ENCODE data around the gene MAP3K19. TPM values are rescaled to one million over a fixed set of nuclear protein-coding genes. Genes with fewer than 3 reads are reported as not detected.
"Not testable (repeated sequence)": the region's sequence is repeated elsewhere in the genome, so short reads cannot be mapped to it uniquely, and the experiment has no call there.

The MAP3K19 gene
- total RNA-seq, 6 donors from 2014 or later = 0.34 to 45.7 (median 3.5) TPM

DNA sequence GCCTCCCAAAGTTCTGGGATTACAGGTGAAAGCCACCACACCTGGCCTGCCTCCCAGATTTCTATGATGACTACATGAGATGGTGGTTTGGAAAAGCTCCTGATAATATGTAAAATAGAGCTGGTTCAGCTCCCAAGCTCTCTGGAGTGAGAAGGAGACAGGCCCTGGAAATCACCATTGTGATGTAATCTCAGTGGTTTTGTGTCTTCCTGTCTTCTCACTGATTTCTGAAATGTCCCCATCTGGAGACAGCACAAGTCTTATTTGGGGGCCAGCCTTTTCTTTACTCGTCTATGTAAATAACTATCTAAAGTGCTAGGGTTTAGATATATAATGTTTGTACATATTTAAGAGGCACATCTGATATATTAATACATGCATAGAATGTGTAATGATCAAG, 64.6 kb downstream of the MAP3K19 start:
- Histone ChIP-seq H3K27me3 (no peaks in the 10 kb centered on the region), H3K9me3 (peaks cover 0 to 3% (median 0%) of the 10 kb centered on the region in 4 donors), H3K4me3 (no peak overlapping the region), H3K36me3 (no peaks in the 10 kb centered on the region), H3K4me1 (no peaks in the 10 kb centered on the region), H3K27ac (no peak overlapping the region)
- ATAC-seq (ENCODE audit: low FRiP score in 2 of 2) (no peak), DNase-seq (no peak)
- WGBS, 2 donors = 58 to 61% methylated on average over 1 of the region's 1 CpG
- TF ChIP-seq EP300 (IDR thresholded peaks at IDR 0.05) = no peak
- TF ChIP-seq POLR2AphosphoS5 (IDR thresholded peaks at IDR 0.05) = no peak
- TF ChIP-seq, protein P1, sequence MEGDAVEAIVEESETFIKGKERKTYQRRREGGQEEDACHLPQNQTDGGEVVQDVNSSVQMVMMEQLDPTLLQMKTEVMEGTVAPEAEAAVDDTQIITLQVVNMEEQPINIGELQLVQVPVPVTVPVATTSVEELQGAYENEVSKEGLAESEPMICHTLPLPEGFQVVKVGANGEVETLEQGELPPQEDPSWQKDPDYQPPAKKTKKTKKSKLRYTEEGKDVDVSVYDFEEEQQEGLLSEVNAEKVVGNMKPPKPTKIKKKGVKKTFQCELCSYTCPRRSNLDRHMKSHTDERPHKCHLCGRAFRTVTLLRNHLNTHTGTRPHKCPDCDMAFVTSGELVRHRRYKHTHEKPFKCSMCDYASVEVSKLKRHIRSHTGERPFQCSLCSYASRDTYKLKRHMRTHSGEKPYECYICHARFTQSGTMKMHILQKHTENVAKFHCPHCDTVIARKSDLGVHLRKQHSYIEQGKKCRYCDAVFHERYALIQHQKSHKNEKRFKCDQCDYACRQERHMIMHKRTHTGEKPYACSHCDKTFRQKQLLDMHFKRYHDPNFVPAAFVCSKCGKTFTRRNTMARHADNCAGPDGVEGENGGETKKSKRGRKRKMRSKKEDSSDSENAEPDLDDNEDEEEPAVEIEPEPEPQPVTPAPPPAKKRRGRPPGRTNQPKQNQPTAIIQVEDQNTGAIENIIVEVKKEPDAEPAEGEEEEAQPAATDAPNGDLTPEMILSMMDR (IDR thresholded peaks at IDR 0.05) = no peak

DNA sequence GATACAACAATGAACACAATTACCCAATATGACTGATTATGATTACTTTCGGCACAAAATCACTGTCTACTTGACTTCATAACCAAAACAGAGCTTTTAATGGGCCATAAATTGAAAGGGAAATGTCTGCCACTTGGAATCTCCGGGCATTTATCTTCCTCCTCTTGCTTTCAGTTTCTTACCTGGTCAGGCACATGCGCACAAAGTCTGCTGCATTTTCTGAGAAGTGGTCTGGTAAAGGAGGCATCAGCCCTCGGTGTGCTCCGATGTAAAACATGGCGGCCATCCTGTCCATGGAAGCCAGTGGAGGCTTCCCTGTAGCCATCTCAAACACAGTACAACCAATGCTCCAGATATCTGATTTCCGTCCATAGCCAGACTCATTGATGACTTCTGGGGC, 66.6 kb downstream of the MAP3K19 start:
- H3K9me3 ChIP-seq = peaks cover 0 to 3% (median 0%) of the 10 kb centered on the region in 4 donors
- ATAC-seq (ENCODE audit: low FRiP score in 2 of 2) (no peak), DNase-seq (no peak)
- no peaks in the 10 kb centered on the region for H3K27me3 ChIP-seq
- TF ChIP-seq, protein P1 (IDR thresholded peaks at IDR 0.05) = no peak
- TF ChIP-seq POLR2A (IDR thresholded peaks at IDR 0.05) (no peak), EP300 (IDR thresholded peaks at IDR 0.05) (no peak), POLR2AphosphoS5 (IDR thresholded peaks at IDR 0.05) (no peak)
- H3K36me3 ChIP-seq = no peaks in the 10 kb centered on the region
- no peak overlapping the region for H3K27ac ChIP-seq
- no peaks in the 10 kb centered on the region for H3K4me1 ChIP-seq
- WGBS, 2 donors = 94 to 96% methylated on average over 6 to 7 of the region's 7 CpGs
- no peak overlapping the region for H3K4me3 ChIP-seq

- ATAC-seq (ENCODE audit: low FRiP score in 2 of 2) (no peak), DNase-seq (no peak)
- 79 to 82% methylated on average over 4 of the region's 4 CpGs for WGBS, 2 donors
- Histone ChIP-seq H3K27me3 (no peaks in the 10 kb centered on the region), H3K4me1 (no peaks in the 10 kb centered on the region), H3K9me3 (peaks cover 2 to 9% (median 5%) of the 10 kb centered on the region in 4 donors), H3K27ac (no peak overlapping the region), H3K36me3 (no peaks in the 10 kb centered on the region), H3K4me3 (no peak overlapping the region)
- TF ChIP-seq EP300 (IDR thresholded peaks at IDR 0.05) = no peak
These were observed 68.0 kb downstream of the MAP3K19 start for GRCh38 chr2:134979221-134979620.

- H3K4me1 ChIP-seq; H3K4me3 ChIP-seq; H3K27me3 ChIP-seq; H3K36me3 ChIP-seq; DNase-seq; H3K27ac ChIP-seq; ATAC-seq (ENCODE audit: low FRiP score in 2 of 2): not testable (repeated sequence)
- WGBS, 2 donors = 80 to 89% methylated on average over 5 of the region's 5 CpGs
- peaks cover 5 to 15% (median 13%) of the 10 kb centered on the region in 4 donors for H3K9me3 ChIP-seq
These were observed 70.1 kb downstream of the MAP3K19 start for GRCh38 chr2:134977104-134977503.

DNA sequence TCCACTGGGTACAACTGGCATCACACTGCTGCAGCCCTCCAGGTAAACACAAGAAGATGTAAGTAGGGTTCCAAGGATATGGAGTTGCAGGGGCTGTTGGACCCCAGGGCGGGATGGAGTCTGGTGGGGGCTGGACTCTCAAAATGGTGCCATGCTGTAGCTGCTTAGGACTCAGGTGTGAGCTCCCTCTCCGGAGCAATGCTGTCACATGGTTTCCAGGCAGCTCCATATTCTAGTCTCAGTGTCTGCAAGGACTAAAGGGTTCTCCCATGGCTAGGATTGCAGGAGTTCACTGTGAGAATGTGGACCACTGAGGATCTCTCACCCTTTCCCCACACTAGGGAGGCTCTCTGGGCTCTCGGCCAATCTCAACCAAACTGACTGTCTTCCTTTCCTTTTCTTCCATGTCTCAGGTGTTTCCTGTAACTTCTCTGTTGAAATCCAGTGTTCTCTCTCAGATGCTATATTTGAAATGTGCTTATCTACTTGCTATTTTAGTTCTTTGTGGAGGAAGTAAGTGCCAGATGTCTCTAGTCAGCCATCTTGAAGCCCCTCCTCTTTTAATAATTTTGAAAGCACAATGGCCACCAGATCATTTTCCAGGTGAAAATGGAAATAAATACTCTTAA, 71.1 kb downstream of the MAP3K19 start:
- 22 to 75% methylated on average over 2 to 3 of the region's 3 CpGs for WGBS, 2 donors
- no peak for DNase-seq

More for the DNA sequence above, 71.1 kb downstream of the MAP3K19 start:
- Histone ChIP-seq H3K4me1 (no peaks in the 10 kb centered on the region), H3K27me3 (no peaks in the 10 kb centered on the region), H3K27ac (no peak overlapping the region), H3K4me3 (no peak overlapping the region), H3K36me3 (no peaks in the 10 kb centered on the region), H3K9me3 (peaks cover 5 to 15% (median 13%) of the 10 kb centered on the region in 4 donors)
- TF ChIP-seq EP300 (IDR thresholded peaks at IDR 0.05) = no peak
- TF ChIP-seq, protein P1 (IDR thresholded peaks at IDR 0.05) = no peak
- TF ChIP-seq POLR2AphosphoS5 (IDR thresholded peaks at IDR 0.05) = no peak
- no peak for TF ChIP-seq POLR2A (IDR thresholded peaks at IDR 0.05)
- ATAC-seq (ENCODE audit: low FRiP score in 2 of 2) = no peak
